Spleen (tissue), 11 donors: Measurements from ENCODE around the gene UNC93A. TPM values are rescaled to one million over a fixed set of nuclear protein-coding genes. Genes with fewer than 3 reads are reported as not detected.

Experiments used
- DNase-seq: peaks from one replicate; pipeline ENCODE4 v3.0.0-alpha.2; 2020
- H3K27ac ChIP-seq, 8 donors: fragments of 200-600 bp; sonication (generic) in 7 of 8; 1 replicate in 4 of 8; 2 replicates in 4 of 8; pipeline versions ENCODE4 v1.5.0 to v1.8.0; 2016 to 2021; ENCODE audit warnings: inconsistent platforms in 4 of 8, mild to moderate bottlenecking in 4 of 8, moderate library complexity in 1 of 8
- H3K27me3 ChIP-seq, 7 donors: fragments of 200-600 bp; sonication (generic) in 6 of 7; replicated peaks in 1 of 7; 1 replicate in 4 of 7; 2 replicates in 3 of 7; pipeline versions ENCODE4 v1.5.0 to v1.8.0; 2016 to 2021; ENCODE audit warnings: inconsistent platforms in 3 of 7, mild to moderate bottlenecking in 1 of 7
- H3K36me3 ChIP-seq, 6 donors: fragments of 200-600 bp; sonication (generic) in 5 of 6; 1 replicate in 4 of 6; 2 replicates in 2 of 6; pipeline versions ENCODE4 v1.5.0 to v1.8.0; 2016 to 2021; ENCODE audit warnings: inconsistent platforms in 2 of 6
- H3K4me1 ChIP-seq, 6 donors: fragments of 200-600 bp; sonication (generic) in 5 of 6; 1 replicate in 3 of 6; 2 replicates in 3 of 6; pipeline versions ENCODE4 v1.5.0 to v1.8.0; 2016 to 2021; ENCODE audit warnings: inconsistent platforms in 3 of 6
- H3K4me3 ChIP-seq, 8 donors: fragments of 200-600 bp; sonication (generic) in 7 of 8; 1 replicate in 4 of 8; 2 replicates in 4 of 8; pipeline versions ENCODE4 v1.5.0 to v1.8.0; 2016 to 2021; ENCODE audit warnings: inconsistent platforms in 4 of 8, mild to moderate bottlenecking in 4 of 8, moderate library complexity in 2 of 8
- H3K9me3 ChIP-seq, 8 donors: fragments of 200-600 bp; sonication (generic) in 7 of 8; 1 replicate in 4 of 8; 2 replicates in 4 of 8; pipeline versions ENCODE4 v1.5.0 to v1.8.0; 2016 to 2021; ENCODE audit warnings: inconsistent platforms in 4 of 8
- CTCF ChIP-seq, 11 experiments: fragments of 200-600 bp in 7 of 11; fragments of 450-650 bp in 4 of 11; sonication (generic) in 4 of 11; IDR thresholded peaks in 8 of 11; conservative IDR thresholded peaks in 3 of 11; 1 replicate in 7 of 11; 2 replicates in 4 of 11; pipeline versions ENCODE4 v1.4.0 to v1.8.0; 2016 to 2021; ENCODE audit warnings: antibody characterized with exemption in 11 of 11, inconsistent platforms in 4 of 11, mild to moderate bottlenecking in 1 of 11
- POLR2A ChIP-seq, 3 donors: fragments of 450-650 bp; IDR thresholded peaks; one replicate each; pipeline ENCODE4 v1.5.1; 2017; ENCODE audit warnings: antibody characterized with exemption in 3 of 3, mild to moderate bottlenecking in 1 of 3
- POLR2AphosphoS5 ChIP-seq, 3 donors: sonication (generic); formaldehyde crosslinking; IDR thresholded peaks; one replicate each; pipeline ENCODE4 v1.5.1; 2017; ENCODE audit warnings: antibody characterized with exemption in 3 of 3
- WGBS, 5 donors: extraction: QIAGEN DNeasy Blood & Tissue Kit in 3 of 5; methylation state at CpG; one replicate each; pipeline versions ENCODE4 v1.1.5 to v1.1.7; 2013 to 2018; 5-methylcytosine and 5-hydroxymethylcytosine counted together
- intact Hi-C: fragments of 100-400 bp; cut with DNase I; formaldehyde crosslinking; loops from one replicate; pipeline ENCODE4 v1.15.0; 2023; ENCODE audit warnings: low total_unique reads
- polyA plus RNA-seq, 3 donors: library from polyadenylated mRNA; stranded (reverse); fragments of 200-250 nt; gene quantifications; one replicate each; pipeline ENCODE4 v1.2.1, GENCODE V29; 2013
- total RNA-seq, 7 donors: library from RNA; depleted of rRNA in 3 of 7; stranded (reverse); fragments of >200 nt in 3 of 7; fragmentation: NEBNext Ultra II Directional in 4 of 7; extraction: Animal tissue kit (Norgen Biotek cat#: 25700) in 4 of 7; gene quantifications; one replicate each; pipeline versions ENCODE4 v1.1.0 to v1.2.1, GENCODE V29; 2016 to 2021
- donor health status: healthy with polysubstance abuse.
- donor health status: DM: no; HTN: no; CAD: no; lungs with moderate emphysema.
- donor health status: DM: no; HTN: no; CAD: no.
- donor health status: Bipolar disorder and iron deficiency.
- donor health status: healthy.
- donor health status: DM: no; HTN: no; CAD: no.
- donor health status: DM: yes; HTN: yes; CAD: no.

The UNC93A gene
- total and polyA plus RNA-seq, 10 donors: not detected

GRCh38 chr6:167270499-167271311 lies 20.4 kb upstream of the UNC93A start:
- WGBS, 5 donors: 83 to 91% (median 90%) methylated on average over 26 of the region's 26 CpGs
- Histone ChIP-seq H3K36me3 (no peaks in the 10 kb centered on the region), H3K4me1 (no peaks in the 10 kb centered on the region)

GRCh38 chr6:167272151-167272550 lies 19.0 kb upstream of the UNC93A start:
- no peaks in the 10 kb centered on the region for H3K9me3 ChIP-seq
- TF ChIP-seq POLR2AphosphoS5 (IDR thresholded peaks at IDR 0.05) (no peak), CTCF (IDR thresholded peaks at IDR 0.05 in 8 of 11, conservative IDR thresholded peaks at IDR 0.05 in 3 of 11) (no peak), POLR2A (IDR thresholded peaks at IDR 0.05) (no peak)

More at GRCh38 chr6:167270499-167271311, 20.4 kb upstream of the UNC93A start:
- intact Hi-C loops: no loop called here
- Histone ChIP-seq H3K4me3 (no peak overlapping the region), H3K9me3 (no peaks in the 10 kb centered on the region), H3K27me3 (peaks cover 0 to 4% (median 0%) of the 10 kb centered on the region in 7 donors), H3K27ac (no peak overlapping the region)
- TF ChIP-seq CTCF (IDR thresholded peaks at IDR 0.05 in 8 of 11, conservative IDR thresholded peaks at IDR 0.05 in 3 of 11): no peak
- no peak for TF ChIP-seq POLR2AphosphoS5 (IDR thresholded peaks at IDR 0.05)
- no peak for TF ChIP-seq POLR2A (IDR thresholded peaks at IDR 0.05)
- DNase-seq: no peak

GRCh38 chr6:167272696-167273379 lies 18.3 kb upstream of the UNC93A start:
- Histone ChIP-seq H3K27ac (no peak overlapping the region), H3K4me3 (no peak overlapping the region), H3K4me1 (no peaks in the 10 kb centered on the region), H3K36me3 (no peaks in the 10 kb centered on the region), H3K9me3 (no peaks in the 10 kb centered on the region), H3K27me3 (peaks cover 0 to 10% (median 0%) of the 10 kb centered on the region in 7 donors)
- intact Hi-C loops: no loop called here
- TF ChIP-seq POLR2AphosphoS5 (IDR thresholded peaks at IDR 0.05) (no peak), POLR2A (IDR thresholded peaks at IDR 0.05) (no peak), CTCF (IDR thresholded peaks at IDR 0.05 in 8 of 11, conservative IDR thresholded peaks at IDR 0.05 in 3 of 11) (no peak)
- WGBS, 5 donors: 73 to 89% (median 84%) methylated on average over 11 of the region's 11 CpGs
- DNase-seq: no peak

More at GRCh38 chr6:167272151-167272550, 19.0 kb upstream of the UNC93A start:
- H3K4me1 ChIP-seq: no peaks in the 10 kb centered on the region
- intact Hi-C loops: no loop called here
- H3K36me3 ChIP-seq: no peaks in the 10 kb centered on the region
- WGBS, 5 donors: 84 to 94% (median 88%) methylated on average over 6 of the region's 6 CpGs
- DNase-seq: no peak
- no peak overlapping the region for H3K4me3 ChIP-seq
- peaks cover 0 to 6% (median 0%) of the 10 kb centered on the region in 7 donors for H3K27me3 ChIP-seq
- H3K27ac ChIP-seq: no peak overlapping the region

GRCh38 chr6:167274270-167274669 lies 16.8 kb upstream of the UNC93A start:
- no peaks in the 10 kb centered on the region for H3K4me1 ChIP-seq
- no peaks in the 10 kb centered on the region for H3K9me3 ChIP-seq
- intact Hi-C loops: no loop called here
- peaks cover 0 to 15% (median 0%) of the 10 kb centered on the region in 7 donors for H3K27me3 ChIP-seq
- DNase-seq: no peak
- H3K36me3 ChIP-seq: no peaks in the 10 kb centered on the region
- no peak for TF ChIP-seq POLR2A (IDR thresholded peaks at IDR 0.05)
- no peak for TF ChIP-seq POLR2AphosphoS5 (IDR thresholded peaks at IDR 0.05)
- no peak for TF ChIP-seq CTCF (IDR thresholded peaks at IDR 0.05 in 8 of 11, conservative IDR thresholded peaks at IDR 0.05 in 3 of 11)
- 71 to 92% (median 86%) methylated on average over 6 of the region's 6 CpGs for WGBS, 5 donors
- H3K4me3 ChIP-seq: no peak overlapping the region
- H3K27ac ChIP-seq: no peak overlapping the region
